SK-N-SH treated with all-trans-retinoic acid at 6 μM for 48 hours (cell line): Measurements from ENCODE around the gene CPHXL2.

Experiments used
- ATAC-seq: fragments of 200-7000 bp; cut with Tn5 transposase; 3 replicates; pipeline ENCODE4 v1.9.1; 2020; ENCODE audit warnings: mild to moderate bottlenecking, moderate library complexity
- ARNTL ChIP-seq: fragments of 450-650 bp; formaldehyde crosslinking; IDR thresholded peaks from 2 replicates; pipeline ENCODE4 v1.5.0; 2020; ENCODE audit warnings: low read depth, mild to moderate bottlenecking, moderate library complexity, borderline replicate concordance
- BACH2 ChIP-seq: fragments of 250-450 bp; sonication (Bioruptor Pico); IDR thresholded peaks from 2 replicates; pipeline ENCODE4 v1.9.0; 2021; ENCODE audit warnings: mild to moderate bottlenecking, borderline replicate concordance
- CSDC2 ChIP-seq: fragments of 250-450 bp; sonication (Bioruptor Pico); IDR thresholded peaks from 2 replicates; pipeline ENCODE4 v1.5.0; 2020; ENCODE audit warnings: mild to moderate bottlenecking, moderate library complexity
- ESRRG ChIP-seq: fragments of 250-450 bp; sonication (Bioruptor Pico); IDR thresholded peaks from 2 replicates; pipeline ENCODE4 v1.6.1; 2021; ENCODE audit warnings: mild to moderate bottlenecking
- GLIS3 ChIP-seq: fragments of 250-450 bp; sonication (Bioruptor Pico); IDR thresholded peaks from 2 replicates; pipeline ENCODE4 v1.5.0; 2020; ENCODE audit warnings: mild to moderate bottlenecking, moderate library complexity
- ISL1 ChIP-seq: fragments of 250-450 bp; sonication (Bioruptor Pico); IDR thresholded peaks from 2 replicates; pipeline ENCODE4 v2.1.2; 2022; ENCODE audit warnings: mild to moderate bottlenecking, moderate library complexity
- OSR1 ChIP-seq: fragments of 250-450 bp; sonication (Bioruptor Pico); IDR thresholded peaks from 2 replicates; pipeline ENCODE4 v1.8.0; 2022; ENCODE audit warnings: moderate library complexity, mild to moderate bottlenecking, inconsistent platforms
- POU6F1 ChIP-seq: fragments of 250-450 bp; sonication (Bioruptor Pico); IDR thresholded peaks from 2 replicates; pipeline ENCODE4 v1.8.0; 2021; ENCODE audit warnings: low read depth, mild to moderate bottlenecking, moderate library complexity, borderline replicate concordance
- PPARA ChIP-seq: fragments of 250-450 bp; sonication (Bioruptor Pico); IDR thresholded peaks from 2 replicates; pipeline ENCODE4 v1.5.0; 2020; ENCODE audit warnings: mild to moderate bottlenecking, borderline replicate concordance
- RARB ChIP-seq: fragments of 250-450 bp; sonication (Bioruptor Pico); IDR thresholded peaks from 2 replicates; pipeline ENCODE4 v1.8.0; 2021; ENCODE audit warnings: mild to moderate bottlenecking, moderate library complexity
- SNAI2 ChIP-seq: fragments of 250-450 bp; sonication (Bioruptor Pico); IDR thresholded peaks from 2 replicates; pipeline ENCODE4 v1.5.0; 2020; ENCODE audit warnings: mild to moderate bottlenecking, moderate library complexity
- TCF4 ChIP-seq: fragments of 250-450 bp; sonication (Bioruptor Pico); IDR thresholded peaks from 2 replicates; pipeline ENCODE4 v1.8.0; 2021; ENCODE audit warnings: mild to moderate bottlenecking, moderate library complexity, borderline replicate concordance
- TOX ChIP-seq: fragments of 250-450 bp; sonication (Bioruptor Pico); IDR thresholded peaks from 2 replicates; pipeline ENCODE4 v1.8.0; 2021; ENCODE audit warnings: mild to moderate bottlenecking, moderate library complexity, borderline replicate concordance
- TSHZ2 ChIP-seq: fragments of 250-450 bp; sonication (Bioruptor Pico); IDR thresholded peaks from 2 replicates; pipeline ENCODE4 v1.5.0; 2020; ENCODE audit warnings: mild to moderate bottlenecking, moderate library complexity
- ZC3H10 ChIP-seq: fragments of 250-450 bp; sonication (Bioruptor Pico); IDR thresholded peaks from 2 replicates; pipeline ENCODE4 v1.5.1; 2021; ENCODE audit warnings: mild to moderate bottlenecking, moderate library complexity
- ZFP30 ChIP-seq: fragments of 450-650 bp; formaldehyde crosslinking; IDR thresholded peaks from 2 replicates; pipeline ENCODE4 v1.5.0; 2022; ENCODE audit warnings: mild to moderate bottlenecking, moderate library complexity
- ZNF565 ChIP-seq: fragments of 450-650 bp; formaldehyde crosslinking; conservative IDR thresholded peaks from 2 replicates; pipeline ENCODE4 v1.5.0; 2020; ENCODE audit warnings: low read depth, mild to moderate bottlenecking, moderate library complexity
- ZNF70 ChIP-seq: fragments of 450-650 bp; formaldehyde crosslinking; IDR thresholded peaks from 2 replicates; pipeline ENCODE4 v1.5.0; 2020; ENCODE audit warnings: mild to moderate bottlenecking, moderate library complexity
- ZNF8 ChIP-seq: fragments of 450-650 bp; formaldehyde crosslinking; IDR thresholded peaks from 2 replicates; pipeline ENCODE4 v1.5.0; 2020; ENCODE audit warnings: mild to moderate bottlenecking, moderate library complexity
- TF ChIP-seq, protein P1 (sequence below): fragments of 250-450 bp; sonication (Bioruptor Pico); IDR thresholded peaks from 2 replicates; pipeline ENCODE4 v1.8.0; 2020; ENCODE audit warnings: mild to moderate bottlenecking, moderate library complexity, borderline replicate concordance
- TF ChIP-seq, protein P2 (sequence below): fragments of 250-450 bp; sonication (Bioruptor Pico); IDR thresholded peaks from 2 replicates; pipeline ENCODE4 v1.5.1; 2021; ENCODE audit warnings: mild to moderate bottlenecking, moderate library complexity
- TF ChIP-seq, protein P3 (sequence below): fragments of 250-450 bp; sonication (Bioruptor Pico); IDR thresholded peaks from 2 replicates; pipeline ENCODE4 v1.5.1; 2020; ENCODE audit warnings: low read depth, mild to moderate bottlenecking, moderate library complexity

CPHXL2 gene

GRCh38 chr16:75702242-75702641 lies 25.4 kb upstream of the CPHXL2 start:
- TF ChIP-seq ISL1 (CRISPR knock-in tag) (no peak), CSDC2 (no peak), TCF4 (CRISPR knock-in tag) (no peak), GLIS3 (CRISPR knock-in tag) (no peak), TOX (CRISPR knock-in tag) (no peak), ZNF70 (CRISPR knock-in tag) (no peak), PPARA (CRISPR knock-in tag) (no peak), RARB (CRISPR knock-in tag) (no peak), ZFP30 (CRISPR knock-in tag) (no peak), POU6F1 (CRISPR knock-in tag) (no peak), SNAI2 (CRISPR knock-in tag) (no peak), ESRRG (CRISPR knock-in tag) (no peak), BACH2 (no peak), ZNF8 (no peak), TSHZ2 (CRISPR knock-in tag) (no peak), ZNF565 (no peak), ZC3H10 (CRISPR knock-in tag) (no peak), ARNTL (no peak)
- TF ChIP-seq, protein P1, sequence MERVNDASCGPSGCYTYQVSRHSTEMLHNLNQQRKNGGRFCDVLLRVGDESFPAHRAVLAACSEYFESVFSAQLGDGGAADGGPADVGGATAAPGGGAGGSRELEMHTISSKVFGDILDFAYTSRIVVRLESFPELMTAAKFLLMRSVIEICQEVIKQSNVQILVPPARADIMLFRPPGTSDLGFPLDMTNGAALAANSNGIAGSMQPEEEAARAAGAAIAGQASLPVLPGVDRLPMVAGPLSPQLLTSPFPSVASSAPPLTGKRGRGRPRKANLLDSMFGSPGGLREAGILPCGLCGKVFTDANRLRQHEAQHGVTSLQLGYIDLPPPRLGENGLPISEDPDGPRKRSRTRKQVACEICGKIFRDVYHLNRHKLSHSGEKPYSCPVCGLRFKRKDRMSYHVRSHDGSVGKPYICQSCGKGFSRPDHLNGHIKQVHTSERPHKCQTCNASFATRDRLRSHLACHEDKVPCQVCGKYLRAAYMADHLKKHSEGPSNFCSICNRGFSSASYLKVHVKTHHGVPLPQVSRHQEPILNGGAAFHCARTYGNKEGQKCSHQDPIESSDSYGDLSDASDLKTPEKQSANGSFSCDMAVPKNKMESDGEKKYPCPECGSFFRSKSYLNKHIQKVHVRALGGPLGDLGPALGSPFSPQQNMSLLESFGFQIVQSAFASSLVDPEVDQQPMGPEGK (CRISPR knock-in tag) = no peak
- TF ChIP-seq, protein P2, sequence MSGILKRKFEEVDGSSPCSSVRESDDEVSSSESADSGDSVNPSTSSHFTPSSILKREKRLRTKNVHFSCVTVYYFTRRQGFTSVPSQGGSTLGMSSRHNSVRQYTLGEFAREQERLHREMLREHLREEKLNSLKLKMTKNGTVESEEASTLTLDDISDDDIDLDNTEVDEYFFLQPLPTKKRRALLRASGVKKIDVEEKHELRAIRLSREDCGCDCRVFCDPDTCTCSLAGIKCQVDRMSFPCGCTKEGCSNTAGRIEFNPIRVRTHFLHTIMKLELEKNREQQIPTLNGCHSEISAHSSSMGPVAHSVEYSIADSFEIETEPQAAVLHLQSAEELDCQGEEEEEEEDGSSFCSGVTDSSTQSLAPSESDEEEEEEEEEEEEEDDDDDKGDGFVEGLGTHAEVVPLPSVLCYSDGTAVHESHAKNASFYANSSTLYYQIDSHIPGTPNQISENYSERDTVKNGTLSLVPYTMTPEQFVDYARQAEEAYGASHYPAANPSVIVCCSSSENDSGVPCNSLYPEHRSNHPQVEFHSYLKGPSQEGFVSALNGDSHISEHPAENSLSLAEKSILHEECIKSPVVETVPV (CRISPR knock-in tag) = no peak
- no peak for ATAC-seq

DNA sequence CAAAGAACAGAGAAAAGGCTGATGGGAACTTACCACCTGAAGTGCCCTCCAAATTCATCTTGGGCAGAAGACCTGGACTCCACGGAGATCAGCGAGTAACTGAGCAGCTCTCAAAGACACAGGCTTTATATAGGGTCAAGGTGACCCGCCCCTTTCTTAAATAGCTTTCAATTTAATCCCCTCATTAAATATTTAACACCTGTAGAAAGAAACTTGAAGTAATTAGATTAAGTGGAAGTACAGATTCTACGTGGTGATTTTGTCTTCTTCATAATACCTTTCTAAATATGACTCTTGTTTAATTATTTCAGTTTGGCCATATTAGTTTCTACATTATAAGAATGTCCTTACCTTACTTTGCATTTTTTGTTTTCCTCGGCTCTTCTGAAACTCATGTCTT lies 24.6 kb upstream of the CPHXL2 start, which contains the start of gene DUXB:
TSS of gene DUXB (minus strand) at position 101 of the 400 bp plus-strand sequence. CDS start at position 58, 43 bp downstream.
- TF ChIP-seq ZC3H10 (CRISPR knock-in tag) (no peak), ZNF70 (CRISPR knock-in tag) (no peak), ZFP30 (CRISPR knock-in tag) (no peak), SNAI2 (CRISPR knock-in tag) (no peak), ESRRG (CRISPR knock-in tag) (no peak), OSR1 (CRISPR knock-in tag) (no peak), POU6F1 (CRISPR knock-in tag) (no peak), TOX (CRISPR knock-in tag) (no peak), ISL1 (CRISPR knock-in tag) (no peak), TSHZ2 (CRISPR knock-in tag) (no peak), ARNTL (no peak)
- TF ChIP-seq, protein P3, sequence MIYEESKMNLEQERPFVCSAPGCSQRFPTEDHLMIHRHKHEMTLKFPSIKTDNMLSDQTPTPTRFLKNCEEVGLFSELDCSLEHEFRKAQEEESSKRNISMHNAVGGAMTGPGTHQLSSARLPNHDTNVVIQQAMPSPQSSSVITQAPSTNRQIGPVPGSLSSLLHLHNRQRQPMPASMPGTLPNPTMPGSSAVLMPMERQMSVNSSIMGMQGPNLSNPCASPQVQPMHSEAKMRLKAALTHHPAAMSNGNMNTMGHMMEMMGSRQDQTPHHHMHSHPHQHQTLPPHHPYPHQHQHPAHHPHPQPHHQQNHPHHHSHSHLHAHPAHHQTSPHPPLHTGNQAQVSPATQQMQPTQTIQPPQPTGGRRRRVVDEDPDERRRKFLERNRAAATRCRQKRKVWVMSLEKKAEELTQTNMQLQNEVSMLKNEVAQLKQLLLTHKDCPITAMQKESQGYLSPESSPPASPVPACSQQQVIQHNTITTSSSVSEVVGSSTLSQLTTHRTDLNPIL = no peak
- TF ChIP-seq, protein P1 (CRISPR knock-in tag) = no peak
- TF ChIP-seq, protein P2 (CRISPR knock-in tag) = no peak

More for the DNA sequence above, 24.6 kb upstream of the CPHXL2 start, which contains the start of gene DUXB:
- no peak for ATAC-seq
